ENCODE data around the gene PUS1.

GRCh38 chr12:131882804-131883520 lies 46.1 kb upstream of the PUS1 start:
- TF ChIP-seq CTCF (IDR thresholded peaks at IDR 0.05; ENCODE audit: low read length) (no peak), EZH2 (IDR thresholded peaks at IDR 0.05; ENCODE audit: borderline replicate concordance, low read length) (no peak)

Measured in OCI-LY1 (cell line).